Islet of Langerhans (tissue), 1 donor: ENCODE results near the gene PLEKHG4B.
"Not testable (repeated sequence)": the region's sequence is repeated elsewhere in the genome, so short reads cannot be mapped to it uniquely, and the experiment has no call there.

ENCODE experiments used
- FAIRE-seq: peaks from one replicate; lab custom pipeline; 2011; peaks lifted over from hg19 to GRCh38; lab: Jason Lieb, UNC

The PLEKHG4B gene

GRCh38 chr5:158807-159447 lies 67.0 kb downstream of the PLEKHG4B start:
- FAIRE-seq: no peak

DNA sequence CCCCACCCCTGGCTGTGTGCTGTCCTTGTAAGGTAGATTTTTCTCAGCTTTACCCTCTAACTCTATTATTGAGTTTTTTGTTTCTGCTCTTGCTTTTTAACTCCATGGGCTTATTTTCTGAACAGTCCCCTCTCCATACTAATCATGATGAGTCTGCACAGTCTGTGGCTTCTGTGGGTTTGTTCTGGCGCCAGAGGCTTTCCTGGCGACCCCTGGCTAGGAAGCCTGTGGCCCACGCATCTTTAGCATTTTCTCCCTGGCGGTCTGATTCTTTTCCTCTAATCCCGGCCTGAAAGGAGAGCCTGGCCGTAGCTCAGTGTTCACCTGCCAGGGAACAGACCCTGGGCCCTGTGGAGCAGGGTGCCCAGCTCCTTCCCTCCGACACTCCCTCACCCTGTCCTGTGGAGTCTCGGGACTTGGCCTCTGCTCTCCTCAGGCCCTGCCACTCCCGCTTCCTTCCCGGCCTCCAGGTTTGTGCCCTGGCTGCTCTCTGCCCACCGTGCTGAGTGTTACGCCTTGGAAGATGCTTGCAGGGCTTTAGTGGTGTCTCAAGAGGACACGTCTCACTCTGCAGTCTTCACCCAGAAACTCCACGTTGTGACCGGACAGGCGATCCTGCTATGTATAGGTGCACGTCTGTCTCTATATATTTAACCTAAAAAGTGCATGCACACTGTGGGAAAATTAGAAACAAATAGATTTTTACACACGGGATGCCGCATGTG lies 67.6 kb downstream of the PLEKHG4B start:
- FAIRE-seq: no peak

DNA sequence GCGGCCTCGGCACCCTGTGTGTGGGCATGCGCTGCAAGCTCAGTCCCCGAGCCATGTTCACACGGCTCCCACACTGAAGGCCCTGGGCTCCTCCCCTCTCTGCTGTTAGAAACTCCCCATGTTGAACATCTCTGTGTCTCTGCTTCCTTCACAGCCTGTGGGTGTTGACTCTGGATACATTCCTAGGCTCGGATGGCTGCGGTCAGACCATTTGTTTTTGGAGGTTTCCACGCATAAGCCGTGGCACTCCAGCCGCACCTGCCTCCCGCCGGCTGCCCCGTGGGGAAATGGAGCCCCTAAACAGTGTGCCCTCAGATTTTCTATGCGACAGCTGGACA lies 68.2 kb downstream of the PLEKHG4B start:
- FAIRE-seq: no peak

DNA sequence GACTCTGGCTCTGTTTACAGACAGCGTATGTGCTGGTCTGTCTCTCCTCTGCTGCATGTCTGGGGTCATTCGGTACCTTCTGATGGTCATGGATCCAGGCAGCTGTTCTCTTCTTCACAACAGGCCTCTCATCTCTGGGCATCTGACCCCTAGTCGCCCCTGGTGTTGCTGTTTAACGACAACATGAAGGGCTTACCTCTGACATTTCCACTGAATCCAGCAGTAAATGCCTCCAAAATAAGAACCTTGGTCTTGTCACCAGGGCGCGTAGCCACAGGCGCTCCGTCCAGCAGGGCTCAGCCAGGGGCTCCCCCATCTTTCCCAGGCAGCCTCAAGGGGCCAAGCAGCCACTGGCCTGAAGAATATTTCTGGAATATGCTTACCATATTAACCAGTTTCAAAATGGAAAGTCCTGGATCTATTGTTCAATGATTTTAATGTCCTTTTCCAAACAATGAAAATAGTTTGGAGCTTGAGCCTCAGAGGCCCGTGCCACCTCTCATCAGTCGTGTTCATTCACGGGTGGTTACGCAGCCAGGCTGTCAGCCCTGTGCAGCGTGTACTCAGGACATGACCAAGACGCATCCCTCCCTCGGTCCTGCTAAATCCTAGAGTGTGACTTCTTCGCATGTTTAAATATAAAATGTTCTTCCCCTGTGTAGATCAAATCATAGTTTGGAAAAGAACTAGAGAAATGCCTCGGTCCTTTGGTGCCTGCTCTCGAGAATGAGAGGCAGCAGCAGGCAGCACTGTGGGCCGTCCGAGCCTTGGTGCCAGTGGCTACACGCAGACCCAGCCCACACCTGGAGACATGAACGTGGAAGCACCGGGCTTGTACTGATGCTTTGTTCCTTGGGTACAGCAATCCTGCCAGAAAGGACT lies 69.2 kb downstream of the PLEKHG4B start:
- FAIRE-seq: no peak

DNA sequence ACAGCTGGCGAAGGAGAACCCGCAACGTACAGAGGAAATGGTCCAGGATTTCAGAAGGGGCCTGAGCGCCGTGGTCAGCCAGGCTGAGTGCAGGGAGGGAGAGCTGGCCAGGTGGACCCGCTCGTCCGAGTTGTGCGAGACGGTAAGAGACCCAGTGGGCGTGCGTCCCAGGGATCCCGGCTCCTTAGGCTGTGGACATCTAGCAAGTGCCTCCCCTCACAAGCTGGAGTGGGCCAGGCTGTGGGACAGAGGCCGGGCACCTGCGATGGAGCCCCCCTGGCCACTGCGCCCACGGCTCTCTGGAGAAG lies 69.8 kb downstream of the PLEKHG4B start:
- no peak for FAIRE-seq

DNA sequence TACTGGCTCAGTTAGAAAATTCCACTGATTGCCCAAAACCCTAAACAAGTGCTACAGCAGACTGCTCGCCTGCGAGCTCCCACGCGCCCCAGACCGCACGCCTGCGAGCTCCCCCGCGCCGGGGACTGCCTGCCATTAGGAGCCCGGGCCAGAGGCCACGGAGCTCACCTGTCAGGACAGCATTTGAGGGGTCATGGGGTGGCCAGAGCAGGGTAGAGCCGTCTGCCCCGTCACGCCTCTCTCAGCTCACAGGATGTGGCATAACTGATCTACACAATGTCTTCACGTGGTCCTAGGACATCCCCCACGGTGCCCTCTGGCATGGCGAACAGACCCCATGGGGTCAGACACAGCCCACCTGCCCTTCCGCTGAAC lies 70.2 kb downstream of the PLEKHG4B start:
- no peak for FAIRE-seq

DNA sequence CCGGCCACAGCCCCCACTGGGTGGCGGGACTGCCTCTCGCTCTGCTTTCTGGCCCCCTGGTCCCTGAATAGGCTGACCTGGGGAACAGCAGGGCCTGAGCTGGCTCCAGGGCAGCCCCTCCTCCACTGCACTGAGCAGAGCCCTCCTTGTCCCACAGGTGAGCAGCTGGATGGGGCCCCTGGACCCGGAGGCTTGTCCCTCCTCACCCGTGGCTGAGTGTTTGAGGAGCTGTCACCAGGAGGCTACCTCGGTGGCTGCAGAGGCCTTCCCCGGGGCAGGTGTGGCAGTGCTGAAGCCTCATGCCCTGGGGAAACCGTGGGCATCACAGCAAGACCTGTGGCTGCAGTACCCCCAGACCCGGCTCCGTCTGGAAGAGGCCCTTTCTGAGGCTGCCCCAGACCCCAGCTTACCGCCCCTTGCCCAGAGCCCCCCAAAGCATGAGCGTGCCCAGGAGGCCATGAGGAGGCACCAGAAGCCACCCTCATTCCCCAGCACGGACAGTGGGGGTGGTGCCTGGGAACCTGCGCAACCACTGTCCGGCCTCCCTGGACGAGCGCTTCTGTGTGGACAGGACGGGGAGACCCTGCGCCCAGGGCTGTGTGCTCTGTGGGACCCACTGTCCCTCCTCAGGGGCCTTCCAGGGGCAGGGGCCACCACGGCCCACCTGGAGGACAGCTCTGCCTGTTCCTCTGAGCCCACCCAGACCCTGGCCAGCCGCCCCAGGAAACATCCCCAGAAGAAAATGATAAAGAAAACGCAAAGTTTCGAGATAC lies 70.8 kb downstream of the PLEKHG4B start:
- no peak for FAIRE-seq

GRCh38 chr5:163338-163620 lies 71.3 kb downstream of the PLEKHG4B start:
- FAIRE-seq: no peak

GRCh38 chr5:163841-164240 lies 71.9 kb downstream of the PLEKHG4B start:
- no peak for FAIRE-seq

DNA sequence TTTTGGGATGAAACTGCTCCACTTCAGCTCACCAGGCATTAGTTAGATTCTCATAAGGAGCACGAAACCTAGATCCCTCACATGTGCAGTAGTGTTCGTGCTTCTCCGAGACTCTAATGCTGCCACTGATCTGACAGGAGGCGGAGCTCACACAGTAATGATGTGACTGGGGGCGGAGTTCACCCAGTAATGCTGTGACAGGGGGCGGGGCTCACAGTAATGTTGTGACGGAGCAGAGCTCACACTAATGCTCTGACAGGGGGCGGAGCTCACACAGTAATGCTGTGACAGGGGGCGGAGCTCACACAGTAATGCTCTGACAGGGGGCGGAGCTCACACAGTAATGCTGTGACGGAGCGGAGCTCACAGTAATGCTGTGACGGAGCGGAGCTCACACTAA lies 72.3 kb downstream of the PLEKHG4B start:
- FAIRE-seq: no peak

GRCh38 chr5:164783-165182 lies 72.8 kb downstream of the PLEKHG4B start:
- not testable (repeated sequence) for FAIRE-seq

GRCh38 chr5:166441-167372 lies 74.7 kb downstream of the PLEKHG4B start:
- no peak for FAIRE-seq

- no peak for FAIRE-seq
Measured at GRCh38 chr5:167511-167910, 75.5 kb downstream of the PLEKHG4B start.

DNA sequence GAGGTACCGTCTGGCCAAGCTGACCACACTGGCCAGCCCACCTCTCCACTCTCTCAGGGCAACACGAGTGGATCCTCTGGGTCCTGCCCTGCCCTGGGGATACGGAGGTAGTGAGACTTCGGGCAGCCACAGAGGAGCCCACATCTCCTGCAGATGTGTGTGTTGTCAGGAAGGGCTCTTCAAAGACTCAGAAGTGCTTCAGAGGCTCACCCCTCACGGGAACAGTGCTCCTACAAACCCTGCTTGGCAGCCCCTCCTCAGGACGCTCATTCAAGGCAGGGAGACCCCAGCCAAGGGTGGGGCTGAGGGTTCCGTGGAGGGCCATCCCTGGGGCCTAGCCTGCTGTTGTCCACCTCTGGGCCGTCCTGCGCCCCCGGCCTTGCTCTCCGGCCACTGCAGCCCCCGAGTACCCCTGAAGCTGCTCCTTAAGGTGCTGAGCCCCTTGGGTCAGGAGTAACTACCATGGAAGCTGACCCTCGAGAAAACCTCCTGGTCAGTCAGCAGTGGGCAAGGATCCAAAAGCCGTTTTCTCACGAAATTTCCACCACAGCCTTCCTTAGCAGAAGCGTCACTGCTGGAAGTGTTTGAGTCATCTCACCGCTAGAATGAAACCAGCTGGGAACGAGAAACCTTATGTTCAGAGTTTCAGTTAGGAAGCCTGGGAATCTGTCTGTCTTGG lies 76.2 kb downstream of the PLEKHG4B start:
- no peak for FAIRE-seq

DNA sequence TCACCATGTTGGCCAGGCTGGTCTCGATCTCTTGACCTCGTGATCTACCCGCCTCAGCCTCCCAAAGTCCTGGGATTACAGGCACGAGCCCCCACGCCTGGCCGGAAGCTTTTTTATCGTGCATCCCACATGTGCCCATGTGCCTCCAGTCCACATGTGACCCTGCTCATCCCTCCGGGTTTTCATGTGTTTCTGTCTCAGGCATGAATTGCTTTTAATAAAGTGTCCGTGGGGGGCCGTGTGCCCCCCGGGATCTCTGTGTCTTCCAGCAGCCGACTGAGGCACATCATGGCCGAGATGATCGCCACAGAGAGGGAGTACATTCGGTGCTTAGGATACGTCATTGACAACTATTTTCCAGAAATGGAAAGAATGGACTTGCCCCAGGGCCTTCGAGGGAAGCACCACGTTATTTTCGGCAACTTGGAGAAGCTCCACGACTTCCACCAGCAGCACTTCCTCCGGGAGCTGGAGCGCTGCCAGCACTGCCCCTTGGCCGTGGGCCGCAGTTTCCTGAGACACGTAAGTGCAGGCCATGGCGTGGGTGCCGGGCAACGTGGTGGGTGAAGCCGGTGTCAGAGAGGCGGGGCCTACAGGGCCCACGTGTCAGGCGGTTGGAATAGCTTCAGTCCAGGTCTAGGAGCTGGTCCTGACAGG lies 77.2 kb downstream of the PLEKHG4B start:
- no peak for FAIRE-seq

DNA sequence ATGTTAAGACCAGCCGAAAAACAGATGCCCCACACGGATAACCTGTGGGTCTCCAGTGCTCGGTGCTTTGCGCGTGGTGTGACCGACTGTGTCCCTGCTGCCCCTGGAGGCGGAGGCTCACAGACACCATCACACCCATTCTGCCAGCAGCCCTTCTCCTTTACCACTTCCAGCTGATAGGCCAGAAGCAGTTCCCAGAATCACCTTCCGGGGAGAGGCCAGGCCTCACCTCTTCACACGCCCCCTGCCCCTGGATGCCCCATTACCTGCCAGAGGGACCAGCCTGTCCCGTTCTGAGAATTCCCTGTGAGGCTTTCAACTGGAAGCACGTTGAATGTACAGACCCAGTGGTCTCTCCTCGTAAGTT lies 77.7 kb downstream of the PLEKHG4B start:
- FAIRE-seq: no peak

- no peak for FAIRE-seq
Measured at GRCh38 chr5:170971-171800, 79.2 kb downstream of the PLEKHG4B start.

DNA sequence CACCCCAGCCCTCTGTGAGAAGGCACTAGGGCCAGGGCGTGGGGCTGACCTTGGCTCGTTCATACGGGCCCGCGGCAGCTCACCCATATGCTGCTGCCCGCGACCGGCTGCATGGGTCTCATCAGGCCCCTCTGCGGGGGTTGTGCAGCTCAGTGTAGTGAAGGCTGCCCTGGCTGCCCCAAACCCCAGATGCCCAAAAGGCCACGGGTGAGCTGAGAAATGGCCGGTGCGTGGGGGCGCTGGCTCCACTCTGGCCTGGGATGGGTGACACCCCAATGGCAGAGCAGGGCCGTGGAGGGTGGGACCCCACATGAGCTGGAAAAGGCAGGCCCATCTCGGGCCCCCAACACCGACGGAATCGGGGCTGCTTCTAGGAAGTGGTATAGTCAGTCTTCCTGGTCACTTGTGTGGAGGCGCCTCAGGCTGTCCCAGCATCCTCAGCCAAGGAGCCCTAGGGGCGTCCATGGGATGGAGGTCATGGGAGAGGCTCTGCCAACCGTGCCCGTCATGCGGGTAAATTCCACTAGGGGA lies 79.9 kb downstream of the PLEKHG4B start:
- no peak for FAIRE-seq

- FAIRE-seq: no peak
Measured at GRCh38 chr5:172421-172820, 80.5 kb downstream of the PLEKHG4B start.

- no peak for FAIRE-seq
Measured at GRCh38 chr5:172841-173251, 80.9 kb downstream of the PLEKHG4B start.
